Brain microvascular endothelial cell (primary cell): ENCODE data around the gene VWF.
A peak's percentile ranks its signal among the peaks of the same experiment; 100 is the strongest.

Source experiments
- DNase-seq: peaks from one replicate; pipeline ENCODE4 v3.0.0-alpha.2; 2020
- H3K27ac ChIP-seq: fragments of 250-450 bp; sonication (Bioruptor Pico); 2 replicates; pipeline ENCODE4 v1.5.1; 2020; ENCODE audit warnings: mild to moderate bottlenecking, moderate library complexity
- H3K27me3 ChIP-seq: fragments of 250-450 bp; sonication (Bioruptor Pico); replicated peaks from 2 replicates; pipeline ENCODE4 v1.5.1; 2020; ENCODE audit warnings: mild to moderate bottlenecking
- H3K36me3 ChIP-seq: fragments of 250-450 bp; sonication (Bioruptor Pico); replicated peaks from 2 replicates; pipeline ENCODE4 v1.5.1; 2020; ENCODE audit warnings: mild to moderate bottlenecking
- H3K4me3 ChIP-seq: 2 replicates; pipeline ENCODE4 v1.5.1; 2011; ENCODE audit warnings: low read depth, mild to moderate bottlenecking, control low read depth, low read length, moderate library complexity
- CTCF ChIP-seq: IDR thresholded peaks from 2 replicates; pipeline ENCODE4 v1.5.1; 2011; ENCODE audit warnings: low read depth, mild to moderate bottlenecking, moderate library complexity, low read length, control low read depth, inconsistent platforms; ENCODE audit errors: missing control alignments
- in situ Hi-C: cut with HindIII; loops from 2 replicates; pipeline ENCODE4 v1.10.0; 2017; ENCODE audit warnings: low sequenced_read_pairs, low pct_ligation_motif_present

Gene VWF

GRCh38 chr12:6070472-6071257, 53.8 kb downstream of the VWF start:
- TF ChIP-seq CTCF, result no peak
- Histone ChIP-seq H3K27ac (no peak overlapping the region), H3K36me3 (no peaks in the 10 kb centered on the region), H3K4me3 (no peak overlapping the region), H3K27me3 (no peaks in the 10 kb centered on the region)
- no peak for DNase-seq
- in situ Hi-C loops, result no loop called here

GRCh38 chr12:6069437-6070093, 54.9 kb downstream of the VWF start:
- DNase-seq, result peak; percentile 92
- H3K27ac ChIP-seq, result peak overlapping the region; percentile 25
- H3K36me3 ChIP-seq, result no peaks in the 10 kb centered on the region
- TF ChIP-seq CTCF, result no peak
- no peak overlapping the region for H3K4me3 ChIP-seq
- in situ Hi-C loops, result no loop called here
- no peaks in the 10 kb centered on the region for H3K27me3 ChIP-seq

- in situ Hi-C loops, result no loop called here
Observed at GRCh38 chr12:6068227-6068626, 56.2 kb downstream of the VWF start.

GRCh38 chr12:6067152-6067916, 57.1 kb downstream of the VWF start:
- Histone ChIP-seq H3K4me3 (no peak overlapping the region), H3K36me3 (no peaks in the 10 kb centered on the region), H3K27ac (no peak overlapping the region), H3K27me3 (no peaks in the 10 kb centered on the region)
- peak; percentile 36 for DNase-seq
- in situ Hi-C loops, result no loop called here
- TF ChIP-seq CTCF, result peak; percentile 77

More at GRCh38 chr12:6068227-6068626, 56.2 kb downstream of the VWF start:
- Histone ChIP-seq H3K27ac (no peak overlapping the region), H3K27me3 (no peaks in the 10 kb centered on the region), H3K36me3 (no peaks in the 10 kb centered on the region), H3K4me3 (no peak overlapping the region)
- no peak for TF ChIP-seq CTCF
- no peak for DNase-seq

GRCh38 chr12:6066651-6067050, 57.8 kb downstream of the VWF start:
- in situ Hi-C loops, result no loop called here
- no peaks in the 10 kb centered on the region for H3K36me3 ChIP-seq
- no peak for DNase-seq
- H3K27me3 ChIP-seq, result no peaks in the 10 kb centered on the region
- no peak overlapping the region for H3K4me3 ChIP-seq
- H3K27ac ChIP-seq, result no peak overlapping the region
- TF ChIP-seq CTCF, result no peak
